Endothelial cell (in vitro differentiated cells): ENCODE results near the gene HDGF. TPM values are rescaled to one million over a fixed set of nuclear protein-coding genes. Genes with fewer than 3 reads are reported as not detected.
A peak's percentile ranks its signal among the peaks of the same experiment; 100 is the strongest.

ENCODE experiments used
- DNase-seq: peaks from one replicate; pipeline ENCODE4 v3.0.0; 2021; ENCODE audit warnings: low spot score
- H3K27ac Mint-ChIP-seq: one replicate; pipeline ENCODE4 v1.8.0; 2021; ENCODE audit warnings: mixed read lengths, inconsistent platforms; ENCODE audit not compliant: unreplicated experiment
- H3K27me3 Mint-ChIP-seq: one replicate; pipeline ENCODE4 v1.8.0; 2021; ENCODE audit warnings: mild to moderate bottlenecking, moderate library complexity, mixed read lengths, inconsistent platforms; ENCODE audit not compliant: unreplicated experiment
- H3K36me3 Mint-ChIP-seq: one replicate; pipeline ENCODE4 v1.8.0; 2021; ENCODE audit warnings: mild to moderate bottlenecking, low read depth, mixed read lengths, inconsistent platforms; ENCODE audit not compliant: unreplicated experiment
- H3K4me1 Mint-ChIP-seq: one replicate; pipeline ENCODE4 v1.8.0; 2021; ENCODE audit warnings: mild to moderate bottlenecking, mixed read lengths, inconsistent platforms; ENCODE audit not compliant: unreplicated experiment
- H3K4me3 Mint-ChIP-seq: one replicate; pipeline ENCODE4 v1.8.0; 2021; ENCODE audit warnings: mild to moderate bottlenecking, mixed read lengths, inconsistent platforms; ENCODE audit not compliant: unreplicated experiment
- H3K9me3 Mint-ChIP-seq: one replicate; pipeline ENCODE4 v1.8.0; 2021; ENCODE audit warnings: mixed read lengths, inconsistent platforms; ENCODE audit not compliant: unreplicated experiment
- total RNA-seq: library from RNA; stranded (reverse); fragmentation: NEBNext Ultra II Directional; extraction: Animal tissue kit (Norgen Biotek cat#: 25700); gene quantifications from one replicate; pipeline ENCODE4 v1.2.1, GENCODE V29; 2021; ENCODE audit not compliant: unreplicated experiment
- TF ChIP-seq, protein P1 (sequence below): fragments of 200-600 bp; sonication (generic); IDR thresholded peaks from one replicate; pipeline ENCODE4 v1.5.0; 2021; ENCODE audit warnings: antibody characterized with exemption; ENCODE audit not compliant: unreplicated experiment

The HDGF gene
- total RNA-seq, 1 donor from 2014 or later, result 175 TPM

DNA sequence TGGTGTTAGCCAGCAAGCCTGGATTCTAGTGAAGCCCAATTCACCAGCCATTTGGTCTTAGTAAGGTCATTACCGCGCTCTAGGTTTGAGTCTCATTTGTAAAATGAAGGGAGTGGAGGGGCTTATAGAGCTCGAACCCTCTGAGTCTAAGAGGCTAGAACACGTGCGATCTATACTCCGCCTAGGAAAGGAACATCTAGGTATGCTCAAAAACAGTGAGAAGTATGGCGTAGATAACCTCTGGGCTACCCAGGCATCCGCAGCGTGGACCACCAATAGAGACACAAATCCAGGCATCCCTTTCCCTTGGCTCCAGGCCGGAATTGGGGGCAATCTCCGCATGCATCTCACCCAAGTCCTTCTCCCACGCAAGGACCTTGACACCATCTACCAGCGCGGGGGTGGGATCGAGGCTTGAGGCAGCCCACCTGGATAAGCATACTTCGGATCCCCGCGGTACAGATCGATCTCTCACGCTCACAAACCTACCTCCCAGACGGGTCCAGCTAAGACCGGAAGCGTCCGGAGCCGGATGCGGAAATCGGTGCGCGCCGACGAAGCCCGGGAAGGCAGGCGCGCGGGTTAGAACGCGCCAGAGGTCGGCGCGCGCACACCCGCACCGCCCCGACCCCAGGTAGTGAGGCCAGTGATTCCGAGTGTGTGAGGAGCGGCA lies 23.4 kb downstream of the HDGF start, which contains the start of gene METTL25B:
TSS of gene METTL25B (plus strand) at position 544 of the 673 bp plus-strand sequence. CDS start 636 bp downstream, outside the sequence.
- peak; percentile 77 for DNase-seq
- Mint-ChIP-seq H3K27ac (peak within 1 kb of the TSS; percentile 99), H3K36me3 (peaks cover 22% of the 10 kb centered on the region), H3K9me3 (no peaks in the 10 kb centered on the region), H3K4me1 (peaks cover 22% of the 10 kb centered on the region), H3K4me3 (peak within 1 kb of the TSS; percentile 97), H3K27me3 (peaks cover 6% of the 10 kb centered on the region)
- TF ChIP-seq, protein P1, sequence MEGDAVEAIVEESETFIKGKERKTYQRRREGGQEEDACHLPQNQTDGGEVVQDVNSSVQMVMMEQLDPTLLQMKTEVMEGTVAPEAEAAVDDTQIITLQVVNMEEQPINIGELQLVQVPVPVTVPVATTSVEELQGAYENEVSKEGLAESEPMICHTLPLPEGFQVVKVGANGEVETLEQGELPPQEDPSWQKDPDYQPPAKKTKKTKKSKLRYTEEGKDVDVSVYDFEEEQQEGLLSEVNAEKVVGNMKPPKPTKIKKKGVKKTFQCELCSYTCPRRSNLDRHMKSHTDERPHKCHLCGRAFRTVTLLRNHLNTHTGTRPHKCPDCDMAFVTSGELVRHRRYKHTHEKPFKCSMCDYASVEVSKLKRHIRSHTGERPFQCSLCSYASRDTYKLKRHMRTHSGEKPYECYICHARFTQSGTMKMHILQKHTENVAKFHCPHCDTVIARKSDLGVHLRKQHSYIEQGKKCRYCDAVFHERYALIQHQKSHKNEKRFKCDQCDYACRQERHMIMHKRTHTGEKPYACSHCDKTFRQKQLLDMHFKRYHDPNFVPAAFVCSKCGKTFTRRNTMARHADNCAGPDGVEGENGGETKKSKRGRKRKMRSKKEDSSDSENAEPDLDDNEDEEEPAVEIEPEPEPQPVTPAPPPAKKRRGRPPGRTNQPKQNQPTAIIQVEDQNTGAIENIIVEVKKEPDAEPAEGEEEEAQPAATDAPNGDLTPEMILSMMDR, result no peak

- Mint-ChIP-seq H3K27me3 (peaks cover 6% of the 10 kb centered on the region), H3K27ac (peak overlapping the region; percentile 99), H3K4me3 (peak overlapping the region; percentile 97), H3K36me3 (peaks cover 22% of the 10 kb centered on the region), H3K9me3 (no peaks in the 10 kb centered on the region), H3K4me1 (peaks cover 22% of the 10 kb centered on the region)
- DNase-seq, result no peak
- TF ChIP-seq, protein P1, result no peak
These were observed 24.0 kb downstream of the HDGF start for GRCh38 chr1:156727492-156727891.

DNA sequence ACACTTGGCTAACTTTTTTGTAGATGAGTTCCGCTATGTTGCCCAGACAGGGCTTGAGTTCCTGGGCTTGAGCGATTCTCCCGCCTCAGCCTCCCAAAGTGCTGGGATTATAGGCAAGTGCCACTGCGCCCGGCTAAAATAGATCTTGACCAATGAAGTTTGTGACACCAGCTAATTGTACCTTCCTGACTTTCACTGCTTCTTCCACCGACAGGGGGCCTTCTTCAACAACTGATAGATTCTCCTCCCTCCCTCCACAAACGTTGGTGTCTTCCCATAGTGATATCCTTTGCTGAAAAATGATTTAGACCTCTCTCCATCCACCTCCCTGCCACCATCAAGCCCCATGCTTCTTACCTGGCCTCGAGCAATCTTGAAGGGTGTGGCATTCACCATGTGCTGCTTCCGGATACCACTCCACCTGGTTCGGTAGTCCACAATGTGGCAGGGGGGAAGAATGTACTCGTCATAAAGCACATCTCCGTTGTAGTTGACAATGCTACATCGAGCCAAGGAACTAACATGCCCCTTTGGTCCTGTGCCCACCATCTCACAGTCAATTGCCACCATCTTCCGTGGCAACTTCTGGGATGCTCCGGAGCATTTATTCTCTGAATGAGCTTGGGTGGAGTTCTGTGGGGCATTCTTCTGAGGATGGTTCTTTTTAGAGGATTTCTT lies 24.8 kb downstream of the HDGF start:
- peaks cover 22% of the 10 kb centered on the region for H3K36me3 Mint-ChIP-seq
- H3K27me3 Mint-ChIP-seq, result peaks cover 6% of the 10 kb centered on the region
- H3K4me3 Mint-ChIP-seq, result no peak overlapping the region
- TF ChIP-seq, protein P1, result no peak
- no peaks in the 10 kb centered on the region for H3K9me3 Mint-ChIP-seq
- no peak overlapping the region for H3K27ac Mint-ChIP-seq
- peak; percentile 68 for DNase-seq
- peaks cover 22% of the 10 kb centered on the region for H3K4me1 Mint-ChIP-seq

GRCh38 chr1:156725683-156726280 lies 25.7 kb downstream of the HDGF start:
- Mint-ChIP-seq H3K4me1 (peaks cover 22% of the 10 kb centered on the region), H3K9me3 (no peaks in the 10 kb centered on the region), H3K36me3 (peaks cover 22% of the 10 kb centered on the region), H3K27ac (no peak overlapping the region), H3K4me3 (no peak overlapping the region), H3K27me3 (peaks cover 7% of the 10 kb centered on the region)
- TF ChIP-seq, protein P1, result peak; percentile 87
- DNase-seq, result peak; percentile 84
